ENCODE results near the gene GPR85. TPM values are rescaled to one million over a fixed set of nuclear protein-coding genes. Genes with fewer than 3 reads are reported as not detected.
A peak's percentile ranks its signal among the peaks of the same experiment; 100 is the strongest.

The GPR85 gene
- total RNA-seq, 2 donors from 2014 or later = 0.13 TPM; not detected in 1

DNA sequence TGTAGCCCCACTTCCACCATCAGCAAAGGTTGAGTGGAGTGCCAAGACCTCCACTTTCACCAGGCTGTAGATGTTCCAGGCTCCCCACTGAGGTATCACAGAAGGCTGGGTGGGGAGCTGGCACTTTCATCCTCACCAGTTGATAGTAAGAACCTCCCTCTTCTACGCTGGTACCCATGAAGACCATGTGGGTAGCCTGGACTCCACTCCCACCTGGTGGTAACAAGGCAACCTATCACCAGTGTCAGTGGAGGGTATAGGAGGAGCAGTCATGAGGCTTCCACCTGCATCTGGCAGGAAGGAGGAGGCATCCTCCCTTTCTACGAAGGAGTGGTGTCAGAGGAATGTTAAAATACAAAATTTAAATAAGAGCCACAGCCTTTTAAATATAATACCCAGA, 27.3 kb upstream of the GPR85 start:
- no peaks in the 10 kb centered on the region for H3K4me1 ChIP-seq (ENCODE audit: control insufficient read depth, insufficient read depth, low read length)
- no peaks in the 10 kb centered on the region for H3K36me3 Mint-ChIP-seq (ENCODE audit: low read depth)
- H3K27ac Mint-ChIP-seq = no peak overlapping the region
- WGBS, 2 experiments (ENCODE audit: insufficient coverage in 1 of 2, insufficient read length in 1 of 2) = 100% methylated on average over 2 of the region's 2 CpGs; no CpG with 5 or more reads in 1 of the 2 experiments
- TF ChIP-seq, protein P1, sequence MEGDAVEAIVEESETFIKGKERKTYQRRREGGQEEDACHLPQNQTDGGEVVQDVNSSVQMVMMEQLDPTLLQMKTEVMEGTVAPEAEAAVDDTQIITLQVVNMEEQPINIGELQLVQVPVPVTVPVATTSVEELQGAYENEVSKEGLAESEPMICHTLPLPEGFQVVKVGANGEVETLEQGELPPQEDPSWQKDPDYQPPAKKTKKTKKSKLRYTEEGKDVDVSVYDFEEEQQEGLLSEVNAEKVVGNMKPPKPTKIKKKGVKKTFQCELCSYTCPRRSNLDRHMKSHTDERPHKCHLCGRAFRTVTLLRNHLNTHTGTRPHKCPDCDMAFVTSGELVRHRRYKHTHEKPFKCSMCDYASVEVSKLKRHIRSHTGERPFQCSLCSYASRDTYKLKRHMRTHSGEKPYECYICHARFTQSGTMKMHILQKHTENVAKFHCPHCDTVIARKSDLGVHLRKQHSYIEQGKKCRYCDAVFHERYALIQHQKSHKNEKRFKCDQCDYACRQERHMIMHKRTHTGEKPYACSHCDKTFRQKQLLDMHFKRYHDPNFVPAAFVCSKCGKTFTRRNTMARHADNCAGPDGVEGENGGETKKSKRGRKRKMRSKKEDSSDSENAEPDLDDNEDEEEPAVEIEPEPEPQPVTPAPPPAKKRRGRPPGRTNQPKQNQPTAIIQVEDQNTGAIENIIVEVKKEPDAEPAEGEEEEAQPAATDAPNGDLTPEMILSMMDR (conservative IDR thresholded peaks at IDR 0.05) = peak; percentile 65
- no peak overlapping the region for H3K4me3 ChIP-seq (ENCODE audit: low read length)
- H3K4me3 Mint-ChIP-seq = no peak overlapping the region
- no peak overlapping the region for H3K27ac ChIP-seq (ENCODE audit: low read depth, low read length)
- H3K9me3 Mint-ChIP-seq = no peaks in the 10 kb centered on the region
- peaks cover 9% of the 10 kb centered on the region for H3K36me3 ChIP-seq (ENCODE audit: control insufficient read depth, insufficient read depth, low read length)
- peaks cover 1% of the 10 kb centered on the region for H3K27me3 ChIP-seq (ENCODE audit: control insufficient read depth, insufficient read depth, low read length, poor library complexity, severe bottlenecking)
- H3K27me3 Mint-ChIP-seq (ENCODE audit: insufficient read depth) = no peaks in the 10 kb centered on the region
- peak; percentile 55 for DNase-seq
- H3K4me1 Mint-ChIP-seq = peaks cover 8% of the 10 kb centered on the region
- H3K9me3 ChIP-seq (ENCODE audit: control insufficient read depth, low read length) = no peaks in the 10 kb centered on the region
- H3K9ac ChIP-seq (ENCODE audit: extremely low read depth, low read length, poor library complexity, severe bottlenecking) = no peak overlapping the region

DNA sequence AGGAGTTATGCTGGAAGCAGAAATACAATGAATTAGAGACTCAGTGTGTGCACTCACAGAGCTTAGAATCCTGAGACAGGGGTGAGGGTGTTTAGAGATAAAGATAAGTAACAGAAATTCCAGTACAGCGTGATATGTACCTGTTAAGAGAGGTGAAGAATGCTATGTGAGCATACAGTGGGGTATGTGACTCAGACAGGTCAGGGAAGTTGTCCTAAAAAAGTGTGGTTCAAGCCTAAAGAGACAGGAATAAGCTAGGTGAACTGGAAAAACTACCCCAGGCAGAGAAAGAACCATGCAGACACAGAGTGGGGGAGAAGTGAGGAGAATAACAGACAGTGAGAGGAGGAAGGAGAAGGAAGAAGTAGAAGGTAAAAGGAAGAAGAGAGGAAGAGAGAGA, 23.1 kb upstream of the GPR85 start:
- TF ChIP-seq, protein P1 (conservative IDR thresholded peaks at IDR 0.05) = no peak
- Histone ChIP-seq H3K4me3 (ENCODE audit: low read length) (no peak overlapping the region), H3K36me3 (ENCODE audit: control insufficient read depth, insufficient read depth, low read length) (no peaks in the 10 kb centered on the region), H3K4me1 (ENCODE audit: control insufficient read depth, insufficient read depth, low read length) (no peaks in the 10 kb centered on the region), H3K9me3 (ENCODE audit: control insufficient read depth, low read length) (no peaks in the 10 kb centered on the region), H3K9ac (ENCODE audit: extremely low read depth, low read length, poor library complexity, severe bottlenecking) (no peak overlapping the region), H3K27me3 (ENCODE audit: control insufficient read depth, insufficient read depth, low read length, poor library complexity, severe bottlenecking) (no peaks in the 10 kb centered on the region), H3K27ac (ENCODE audit: low read depth, low read length) (no peak overlapping the region)
- no peak for DNase-seq
- no peaks in the 10 kb centered on the region for H3K4me1 Mint-ChIP-seq
- no peaks in the 10 kb centered on the region for H3K9me3 Mint-ChIP-seq
- no peak overlapping the region for H3K27ac Mint-ChIP-seq
- WGBS, 2 experiments (ENCODE audit: insufficient coverage in 1 of 2, insufficient read length in 1 of 2) = 93 to 100% methylated on average over 1 of the region's 1 CpG
- no peaks in the 10 kb centered on the region for H3K27me3 Mint-ChIP-seq (ENCODE audit: insufficient read depth)
- H3K36me3 Mint-ChIP-seq (ENCODE audit: low read depth) = no peaks in the 10 kb centered on the region
- H3K4me3 Mint-ChIP-seq = no peak overlapping the region

DNA sequence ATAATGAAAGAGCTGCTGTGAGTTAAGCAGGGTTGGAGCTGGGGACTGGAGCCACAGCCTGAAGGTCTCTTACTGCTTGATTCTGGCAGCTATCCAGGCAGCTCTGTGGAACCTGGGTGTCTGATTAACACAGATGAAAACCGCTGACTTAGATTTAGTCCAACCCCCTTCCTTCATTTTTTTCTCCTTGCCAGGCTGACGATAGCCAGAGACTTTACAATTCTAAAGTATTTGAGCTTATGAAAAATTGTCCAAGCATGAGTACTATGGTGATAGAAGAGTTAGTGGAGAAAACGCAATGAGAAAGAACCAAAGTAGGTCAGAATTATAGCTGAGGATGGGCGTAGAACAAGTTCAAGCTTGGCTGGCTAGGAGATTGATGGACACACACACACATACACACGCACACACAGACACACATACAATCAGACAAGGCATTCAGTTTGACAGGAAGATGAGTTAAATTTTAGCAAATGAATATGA, 13.5 kb upstream of the GPR85 start:
- WGBS, 2 experiments (ENCODE audit: insufficient coverage in 1 of 2, insufficient read length in 1 of 2) = 84 to 100% methylated on average over 1 to 4 of the region's 5 CpGs
- Histone ChIP-seq H3K27ac (ENCODE audit: low read depth, low read length) (no peak overlapping the region), H3K4me3 (ENCODE audit: low read length) (no peak overlapping the region), H3K36me3 (ENCODE audit: control insufficient read depth, insufficient read depth, low read length) (no peaks in the 10 kb centered on the region), H3K9ac (ENCODE audit: extremely low read depth, low read length, poor library complexity, severe bottlenecking) (no peak overlapping the region), H3K27me3 (ENCODE audit: control insufficient read depth, insufficient read depth, low read length, poor library complexity, severe bottlenecking) (peaks cover 20% of the 10 kb centered on the region), H3K9me3 (ENCODE audit: control insufficient read depth, low read length) (no peaks in the 10 kb centered on the region), H3K4me1 (ENCODE audit: control insufficient read depth, insufficient read depth, low read length) (no peaks in the 10 kb centered on the region)
- Mint-ChIP-seq H3K36me3 (ENCODE audit: low read depth) (no peaks in the 10 kb centered on the region), H3K27me3 (ENCODE audit: insufficient read depth) (peaks cover 11% of the 10 kb centered on the region), H3K27ac (no peak overlapping the region), H3K4me1 (no peaks in the 10 kb centered on the region), H3K4me3 (no peak overlapping the region), H3K9me3 (no peaks in the 10 kb centered on the region)
- no peak for DNase-seq
- TF ChIP-seq, protein P1 (conservative IDR thresholded peaks at IDR 0.05) = no peak
